Activated CD8-positive, alpha-beta memory T cell treated with anti-CD3 and anti-CD28 coated beads, Interleukin-2, amount 50 U/mL, for 48 hours (primary cell): ENCODE data around the gene SH2D3A.
"Not testable (repeated sequence)": the region's sequence is repeated elsewhere in the genome, so short reads cannot be mapped to it uniquely, and the experiment has no call there.

Experiments
- DNase-seq: peaks from one replicate; pipeline ENCODE4 v3.0.0-alpha.2; 2020

SH2D3A gene

GRCh38 chr19:6718741-6719539 lies 48.3 kb downstream of the SH2D3A start:
- no peak for DNase-seq

GRCh38 chr19:6718111-6718740 lies 49.0 kb downstream of the SH2D3A start:
- DNase-seq, result no peak

GRCh38 chr19:6717441-6717971 lies 49.7 kb downstream of the SH2D3A start:
- DNase-seq, result no peak

DNA sequence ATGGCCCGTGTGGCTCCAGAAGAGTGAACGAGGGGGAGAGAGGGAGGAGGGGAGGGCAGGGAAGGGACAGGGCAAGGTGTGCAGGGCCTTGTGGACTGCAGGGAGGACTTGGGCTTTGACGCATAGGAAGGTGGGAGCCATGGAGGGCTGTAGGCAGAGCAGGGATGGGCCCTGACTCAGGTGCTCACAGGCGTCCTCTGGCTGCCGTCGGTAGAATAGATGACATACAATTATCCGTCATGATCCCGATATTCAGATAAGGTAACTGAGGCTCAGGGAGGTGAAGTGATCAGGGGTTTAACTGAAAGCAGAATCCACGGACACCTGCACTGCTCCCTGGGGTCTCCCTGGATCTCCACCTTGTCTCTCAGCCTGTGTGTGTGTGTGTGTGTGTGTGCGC lies 50.2 kb downstream of the SH2D3A start:
- no peak for DNase-seq

- no peak for DNase-seq
These were observed 50.6 kb downstream of the SH2D3A start for GRCh38 chr19:6716610-6716970.

GRCh38 chr19:6714749-6715555 lies 52.3 kb downstream of the SH2D3A start:
- no peak for DNase-seq

DNA sequence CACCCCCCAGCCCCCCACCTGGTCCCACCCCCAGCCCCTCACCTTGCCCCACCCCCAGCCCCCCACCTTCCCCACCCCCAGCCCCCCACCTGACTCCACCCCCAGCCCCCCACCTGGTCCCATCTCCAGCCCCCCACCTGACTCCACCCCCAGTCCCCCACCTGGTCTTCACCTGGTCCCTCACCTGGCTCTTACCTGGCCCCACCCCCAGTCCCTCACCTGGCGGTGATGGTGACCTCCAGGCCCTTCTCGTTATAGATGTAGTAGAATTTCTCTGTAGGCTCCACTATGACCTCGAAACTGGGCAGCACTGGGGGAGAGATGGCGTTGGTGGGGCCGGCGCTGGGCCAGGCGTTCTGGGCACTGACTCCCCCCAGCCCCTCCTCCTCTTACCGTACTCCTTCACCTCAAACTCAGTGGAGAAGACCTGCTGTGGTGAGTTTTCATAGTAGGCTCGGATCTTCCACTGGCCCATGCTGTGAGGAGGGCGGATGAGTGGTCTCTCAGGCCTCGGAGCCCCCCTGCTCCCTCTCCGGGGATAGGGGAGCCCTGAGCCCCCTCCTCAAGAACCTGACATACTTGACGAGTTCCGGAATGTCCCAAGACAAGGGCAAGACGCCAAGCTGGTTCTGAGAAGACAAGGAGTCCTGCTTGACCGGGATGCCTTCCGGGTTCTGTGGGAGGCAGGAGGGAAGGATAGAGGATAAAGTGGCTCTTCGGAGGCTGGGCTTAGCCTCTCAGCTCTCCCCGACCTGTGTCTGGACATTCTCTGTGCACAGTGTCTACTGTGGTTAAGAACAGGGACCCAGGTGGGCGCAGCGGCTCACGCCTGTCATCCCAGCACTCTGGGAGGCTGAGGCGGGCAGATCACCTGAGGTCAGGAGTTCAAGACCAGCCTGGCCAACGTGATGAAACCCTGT lies 53.2 kb downstream of the SH2D3A start:
- DNase-seq, result no peak

- no peak for DNase-seq
These were observed 54.3 kb downstream of the SH2D3A start for GRCh38 chr19:6712692-6713670.

- no peak for DNase-seq
These were observed 55.0 kb downstream of the SH2D3A start for GRCh38 chr19:6712231-6712630.

DNA sequence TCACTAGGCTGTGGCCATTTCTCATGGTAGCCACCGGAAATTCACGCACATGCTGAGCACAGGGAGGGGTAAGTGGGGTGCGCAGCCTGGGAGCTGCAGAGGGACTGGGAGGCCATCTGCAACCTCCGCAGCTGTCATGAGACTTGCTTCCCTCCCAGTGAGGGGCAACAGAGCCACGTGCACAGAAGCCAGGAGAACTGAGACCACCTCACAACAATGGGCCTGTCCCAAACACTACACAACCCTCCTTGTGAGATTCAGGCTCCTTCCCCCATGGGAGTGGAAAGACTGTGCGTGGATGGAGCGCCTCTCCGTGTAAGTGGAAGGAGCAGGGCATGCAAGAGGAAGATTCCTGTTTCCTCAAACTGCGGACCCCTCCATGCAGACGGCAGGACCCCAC lies 55.6 kb downstream of the SH2D3A start:
- no peak for DNase-seq

DNA sequence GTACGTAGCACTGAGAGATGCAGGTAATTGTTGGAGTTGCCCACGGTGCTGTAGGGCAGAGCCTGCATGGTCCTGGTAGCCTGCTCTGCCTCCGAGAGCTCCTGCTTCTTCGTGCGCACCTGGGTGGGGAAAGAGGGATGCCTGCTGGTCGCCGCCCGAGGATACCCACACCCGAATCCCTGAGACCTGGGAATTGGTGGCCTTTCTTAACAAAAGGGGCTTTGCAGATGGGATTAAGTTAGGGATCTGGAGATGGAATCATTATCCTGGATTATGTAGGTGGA lies 56.2 kb downstream of the SH2D3A start:
- no peak for DNase-seq

DNA sequence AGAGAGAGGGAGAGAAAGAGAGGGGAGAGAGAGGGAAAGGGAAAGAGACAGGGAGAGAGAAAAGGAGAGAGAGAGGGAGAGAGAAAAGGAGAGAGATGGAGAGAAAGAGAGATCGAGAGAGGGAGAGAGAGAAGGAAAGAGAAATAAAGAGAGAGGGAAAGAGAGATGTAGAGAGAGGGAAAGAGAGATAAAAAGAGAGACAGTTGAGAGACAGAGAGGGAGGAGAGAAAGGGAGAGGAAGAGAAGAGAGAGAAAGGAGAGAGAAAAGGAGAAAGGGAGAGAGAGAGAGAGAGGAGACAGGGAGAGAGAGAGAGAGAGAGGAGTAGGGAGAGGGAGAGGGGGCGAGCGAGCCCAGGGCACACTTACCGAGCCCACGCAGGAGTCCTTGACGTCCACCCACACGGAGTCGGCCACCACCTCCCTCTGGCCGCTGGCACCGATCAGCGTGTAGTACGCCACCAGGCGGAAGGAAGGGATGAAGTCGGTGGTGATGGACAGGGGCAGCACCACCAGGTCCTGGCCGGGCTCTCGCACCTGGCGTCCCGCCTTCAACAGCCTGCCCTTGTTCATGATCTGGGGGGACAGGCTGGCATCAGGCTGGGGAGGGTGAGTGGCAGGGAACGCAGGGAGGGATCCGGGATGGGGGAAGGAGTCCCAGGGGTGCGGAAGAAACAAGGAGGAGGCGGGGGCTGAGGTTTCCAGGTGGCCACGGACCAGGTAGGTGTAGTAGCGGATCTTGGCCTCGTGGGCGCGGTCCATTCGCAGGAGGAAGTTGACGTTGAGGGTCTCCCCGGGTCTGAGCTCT lies 56.8 kb downstream of the SH2D3A start:
- DNase-seq, result no peak

DNA sequence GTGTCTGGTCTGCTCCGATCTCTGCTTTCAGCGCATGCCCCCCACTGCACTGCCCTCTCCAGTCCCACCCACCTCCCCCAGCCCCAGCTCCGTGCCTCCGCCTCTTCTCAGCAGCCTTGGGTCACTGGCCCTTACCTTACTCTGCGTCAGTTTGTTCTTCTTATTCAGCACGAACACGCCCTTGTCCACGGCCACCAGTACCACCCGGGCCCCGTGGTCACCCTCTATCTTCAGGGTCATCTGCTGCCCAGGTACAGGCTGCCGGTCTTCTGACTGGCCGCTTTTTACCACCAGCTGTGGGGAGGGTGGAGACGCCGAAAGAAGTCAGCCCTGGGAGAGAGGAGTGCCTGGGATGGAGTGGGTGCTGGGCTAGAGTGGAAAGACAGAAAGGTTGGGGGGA lies 57.7 kb downstream of the SH2D3A start:
- DNase-seq, result no peak

GRCh38 chr19:6708913-6709312 lies 58.3 kb downstream of the SH2D3A start:
- not testable (repeated sequence) for DNase-seq

- DNase-seq, result no peak
These were observed 58.9 kb downstream of the SH2D3A start for GRCh38 chr19:6708346-6708745.

DNA sequence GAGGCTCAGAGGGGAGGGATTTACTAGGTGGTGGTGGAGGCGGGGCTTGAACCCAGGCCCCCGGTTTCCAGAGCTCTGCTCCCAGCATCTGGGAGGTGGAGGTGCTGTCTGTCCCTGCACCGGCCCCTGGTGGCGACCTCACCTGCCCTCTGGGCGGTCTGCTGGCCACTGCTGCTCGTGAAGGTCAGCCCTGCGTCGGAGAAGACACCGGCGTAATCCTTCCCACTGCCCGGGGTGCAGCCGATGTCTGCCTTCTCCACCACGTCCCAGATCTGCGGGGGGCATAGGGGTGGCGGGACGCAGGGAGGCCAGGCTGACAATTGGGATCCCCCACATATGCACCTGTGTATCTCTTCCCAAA lies 59.6 kb downstream of the SH2D3A start:
- DNase-seq, result no peak

DNA sequence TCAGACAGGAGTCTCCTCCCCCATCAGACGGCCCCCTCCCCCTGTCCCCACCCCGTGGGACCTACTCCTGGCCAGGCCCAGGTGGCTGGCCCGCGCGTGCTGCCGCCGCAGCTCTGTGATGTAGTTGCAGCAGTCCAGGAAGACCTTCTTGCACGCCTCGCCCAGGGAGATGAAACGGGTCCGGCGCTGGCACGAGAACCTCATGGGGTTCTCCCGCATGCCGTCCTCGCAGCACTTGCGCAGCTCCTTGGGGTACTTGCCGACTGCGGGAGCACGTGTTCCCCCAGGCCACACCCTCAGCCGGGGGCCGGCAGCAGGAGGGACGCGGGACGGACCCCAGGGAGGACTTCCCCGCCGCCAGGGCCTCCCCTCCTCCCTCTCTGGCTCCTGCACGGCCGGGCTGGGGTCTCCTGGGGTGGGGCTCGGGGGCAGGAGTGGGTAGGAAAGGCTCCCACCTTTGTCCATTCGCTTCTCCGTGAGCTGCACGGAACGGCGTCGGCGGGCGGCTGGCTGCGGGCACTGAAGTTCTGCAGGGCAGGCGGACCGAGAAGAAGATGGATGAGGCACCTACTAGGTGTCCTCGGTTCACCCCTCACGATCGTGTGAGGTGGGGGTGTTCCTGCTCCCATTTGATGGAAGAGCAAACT lies 60.1 kb downstream of the SH2D3A start:
- no peak for DNase-seq

- no peak for DNase-seq
These were observed 60.6 kb downstream of the SH2D3A start for GRCh38 chr19:6706633-6706958.

- no peak for DNase-seq
These were observed 61.2 kb downstream of the SH2D3A start for GRCh38 chr19:6705931-6706632.
